ENCODE data around the gene SV2B. TPM values are rescaled to one million over a fixed set of nuclear protein-coding genes. Genes with fewer than 3 reads are reported as not detected.

The SV2B gene
- total RNA-seq, 1 experiment from 2014 or later: not detected

GRCh38 chr15:91109885-91110284 lies 9.8 kb downstream of the SV2B start:
- RAD21 ChIA-PET (ENCODE audit: low non-redundant PET in 1 of 2, low total read pairs in 2 of 2, uncharacterized antibody in 2 of 2, unreplicated experiment in 2 of 2): no interaction called here
- DNase-seq (ENCODE audit: low read depth, low spot score): no peak
- BruUV-seq (replicated peaks): no TSS peak
- Histone ChIP-seq H3K36me3 (ENCODE audit: control insufficient read depth in 1 of 2, insufficient read depth in 2 of 2, low read length in 2 of 2) (no peaks in the 10 kb centered on the region), H3K9me2 (ENCODE audit: insufficient read depth) (no peaks in the 10 kb centered on the region), H3K4me3 (replicated peaks in 1 of 2; ENCODE audit: low read depth in 1 of 2, low read length in 2 of 2) (no peak overlapping the region), H3K27me3 (ENCODE audit: insufficient read depth, low read length) (peaks cover 35% of the 10 kb centered on the region), H2AFZ (ENCODE audit: low read depth, low read length, poor library complexity, severe bottlenecking) (no peak overlapping the region), H3K79me2 (ENCODE audit: insufficient read depth, low read length) (no peaks in the 10 kb centered on the region), H3K4me2 (ENCODE audit: low read length) (no peak overlapping the region), H3K9me3 (ENCODE audit: control insufficient read depth in 1 of 2, insufficient read depth in 1 of 2, low read depth in 1 of 2, low read length in 2 of 2) (no peaks in the 10 kb centered on the region), H3K9ac (ENCODE audit: low read length) (no peak overlapping the region), H4K20me1 (ENCODE audit: insufficient read depth) (no peaks in the 10 kb centered on the region), H3K4me1 (ENCODE audit: control insufficient read depth in 1 of 2, insufficient read depth in 2 of 2, low read length in 2 of 2) (no peaks in the 10 kb centered on the region), H3K27ac (ENCODE audit: low read depth, low read length) (no peak overlapping the region)
- intact Hi-C loops (cut with micrococcal nuclease): no loop called here
- TF ChIP-seq SP1 (IDR thresholded peaks at IDR 0.05; ENCODE audit: low read depth) (no peak), ELF1 (IDR thresholded peaks at IDR 0.05; ENCODE audit: borderline replicate concordance, low read depth) (no peak), ATF3 (IDR thresholded peaks at IDR 0.05) (no peak), ZNF274 (IDR thresholded peaks at IDR 0.05; ENCODE audit: low read depth, low read length) (no peak), ZBTB33 (IDR thresholded peaks at IDR 0.05; ENCODE audit: extremely low read depth, insufficient replicate concordance, low read length) (no peak)
- no peak for ATAC-seq
- CTCF ChIA-PET: no interaction called here
- POLR2A ChIA-PET: no interaction called here

DNA sequence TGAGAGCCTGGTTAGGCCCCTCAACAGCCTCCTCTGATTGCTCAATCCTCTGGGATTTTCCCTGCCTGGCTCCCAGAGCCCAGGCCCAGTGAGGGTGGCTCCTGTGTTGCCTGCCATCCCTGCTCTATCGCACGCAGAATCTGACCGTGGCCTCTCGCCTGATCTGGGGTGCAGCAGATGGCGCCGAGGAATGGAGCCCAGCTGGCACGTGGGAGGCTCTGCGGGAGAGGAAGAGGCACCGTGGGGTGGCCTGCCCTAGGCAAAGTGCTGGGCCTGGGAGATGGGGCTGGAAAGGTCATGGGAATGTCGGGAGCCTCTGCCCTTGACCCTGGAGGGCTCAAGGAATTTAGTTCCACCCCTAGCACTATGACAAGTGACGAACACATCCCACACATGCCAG lies 10.3 kb downstream of the SV2B start:
- DNase-seq (ENCODE audit: low read depth, low spot score) (no peak), ATAC-seq (no peak)
- H3K4me1 ChIP-seq (ENCODE audit: control insufficient read depth in 1 of 2, insufficient read depth in 2 of 2, low read length in 2 of 2): no peaks in the 10 kb centered on the region
- no peak overlapping the region for H3K4me2 ChIP-seq (ENCODE audit: low read length)
- H2AFZ ChIP-seq (ENCODE audit: low read depth, low read length, poor library complexity, severe bottlenecking): no peak overlapping the region
- H4K20me1 ChIP-seq (ENCODE audit: insufficient read depth): no peaks in the 10 kb centered on the region
- intact Hi-C loops (cut with micrococcal nuclease): no loop called here
- no peaks in the 10 kb centered on the region for H3K9me3 ChIP-seq (ENCODE audit: control insufficient read depth in 1 of 2, insufficient read depth in 1 of 2, low read depth in 1 of 2, low read length in 2 of 2)
- BruUV-seq (replicated peaks): no TSS peak
- ChIA-PET RAD21 (ENCODE audit: low non-redundant PET in 1 of 2, low total read pairs in 2 of 2, uncharacterized antibody in 2 of 2, unreplicated experiment in 2 of 2) (no interaction called here), POLR2A (no interaction called here), CTCF (no interaction called here)
- no peaks in the 10 kb centered on the region for H3K36me3 ChIP-seq (ENCODE audit: control insufficient read depth in 1 of 2, insufficient read depth in 2 of 2, low read length in 2 of 2)
- no peak overlapping the region for H3K9ac ChIP-seq (ENCODE audit: low read length)
- H3K4me3 ChIP-seq (replicated peaks in 1 of 2; ENCODE audit: low read depth in 1 of 2, low read length in 2 of 2): no peak overlapping the region
- H3K27ac ChIP-seq (ENCODE audit: low read depth, low read length): no peak overlapping the region
- peaks cover 35% of the 10 kb centered on the region for H3K27me3 ChIP-seq (ENCODE audit: insufficient read depth, low read length)
- H3K9me2 ChIP-seq (ENCODE audit: insufficient read depth): no peaks in the 10 kb centered on the region
- no peaks in the 10 kb centered on the region for H3K79me2 ChIP-seq (ENCODE audit: insufficient read depth, low read length)
- no peak for TF ChIP-seq ZBTB33 (IDR thresholded peaks at IDR 0.05; ENCODE audit: extremely low read depth, insufficient replicate concordance, low read length)
- TF ChIP-seq POLR2AphosphoS5 (IDR thresholded peaks at IDR 0.05; ENCODE audit: low read depth, low read length): no peak
- TF ChIP-seq EGR1 (IDR thresholded peaks at IDR 0.05; ENCODE audit: low read depth): no peak
- TF ChIP-seq ELF1 (IDR thresholded peaks at IDR 0.05; ENCODE audit: borderline replicate concordance, low read depth): no peak
- TF ChIP-seq, protein P1, sequence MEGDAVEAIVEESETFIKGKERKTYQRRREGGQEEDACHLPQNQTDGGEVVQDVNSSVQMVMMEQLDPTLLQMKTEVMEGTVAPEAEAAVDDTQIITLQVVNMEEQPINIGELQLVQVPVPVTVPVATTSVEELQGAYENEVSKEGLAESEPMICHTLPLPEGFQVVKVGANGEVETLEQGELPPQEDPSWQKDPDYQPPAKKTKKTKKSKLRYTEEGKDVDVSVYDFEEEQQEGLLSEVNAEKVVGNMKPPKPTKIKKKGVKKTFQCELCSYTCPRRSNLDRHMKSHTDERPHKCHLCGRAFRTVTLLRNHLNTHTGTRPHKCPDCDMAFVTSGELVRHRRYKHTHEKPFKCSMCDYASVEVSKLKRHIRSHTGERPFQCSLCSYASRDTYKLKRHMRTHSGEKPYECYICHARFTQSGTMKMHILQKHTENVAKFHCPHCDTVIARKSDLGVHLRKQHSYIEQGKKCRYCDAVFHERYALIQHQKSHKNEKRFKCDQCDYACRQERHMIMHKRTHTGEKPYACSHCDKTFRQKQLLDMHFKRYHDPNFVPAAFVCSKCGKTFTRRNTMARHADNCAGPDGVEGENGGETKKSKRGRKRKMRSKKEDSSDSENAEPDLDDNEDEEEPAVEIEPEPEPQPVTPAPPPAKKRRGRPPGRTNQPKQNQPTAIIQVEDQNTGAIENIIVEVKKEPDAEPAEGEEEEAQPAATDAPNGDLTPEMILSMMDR (IDR thresholded peaks at IDR 0.05 in 2 of 3, conservative IDR thresholded peaks at IDR 0.05 in 1 of 3; ENCODE audit: borderline replicate concordance in 1 of 3, insufficient read depth in 1 of 3, low read depth in 2 of 3, low read length in 2 of 3): no peak
- no peak for TF ChIP-seq YY1 (IDR thresholded peaks at IDR 0.05; ENCODE audit: extremely low read depth, insufficient replicate concordance, low read depth, low read length)
